SJSA1 (cell line): ENCODE results near the gene DIP2C. TPM values are rescaled to one million over a fixed set of nuclear protein-coding genes. Genes with fewer than 3 reads are reported as not detected.

Experiments
- DNase-seq, 2 experiments: peaks; one replicate each; pipeline ENCODE4 v3.0.0-alpha.2; 2015 to 2020; ENCODE audit warnings: low spot score in 2 of 2, low read depth in 1 of 2
- H3K27ac ChIP-seq: fragments of 250-450 bp; sonication (Bioruptor Pico); 2 replicates; pipeline ENCODE4 v1.5.1; 2020; ENCODE audit warnings: mild to moderate bottlenecking, moderate library complexity
- H3K27me3 ChIP-seq: fragments of 250-450 bp; sonication (Bioruptor Pico); replicated peaks from 2 replicates; pipeline ENCODE4 v1.5.1; 2020; ENCODE audit warnings: mild to moderate bottlenecking, moderate library complexity
- H3K36me3 ChIP-seq: fragments of 250-450 bp; sonication (Bioruptor Pico); 2 replicates; pipeline ENCODE4 v1.5.1; 2020; ENCODE audit warnings: mild to moderate bottlenecking
- H3K4me1 ChIP-seq: fragments of 250-450 bp; sonication (Bioruptor Pico); replicated peaks from 2 replicates; pipeline ENCODE4 v1.6.1; 2021; ENCODE audit warnings: mild to moderate bottlenecking
- H3K4me3 ChIP-seq: fragments of 250-450 bp; sonication (Bioruptor Pico); 2 replicates; pipeline ENCODE4 v1.5.1; 2020; ENCODE audit warnings: mild to moderate bottlenecking
- H3K9me3 ChIP-seq: fragments of 250-450 bp; sonication (Bioruptor Pico); replicated peaks from 2 replicates; pipeline ENCODE4 v1.5.1; 2020; ENCODE audit warnings: mild to moderate bottlenecking
- total RNA-seq: library from RNA; depleted of rRNA; stranded (reverse); fragments of >200 nt; shearing (Covaris generic); gene quantifications from 2 replicates; pipeline ENCODE4 v1.2.3, GENCODE V29; 2014

The DIP2C gene
- total RNA-seq, 1 experiment from 2014 or later, result 17.5 TPM

- Histone ChIP-seq H3K27ac (no peak overlapping the region), H3K27me3 (no peaks in the 10 kb centered on the region), H3K9me3 (no peaks in the 10 kb centered on the region), H3K4me1 (no peaks in the 10 kb centered on the region), H3K36me3 (peaks cover 63% of the 10 kb centered on the region), H3K4me3 (no peak overlapping the region)
- DNase-seq, result no peak
Observed at GRCh38 chr10:246431-246830, 443.0 kb downstream of the DIP2C start.

DNA sequence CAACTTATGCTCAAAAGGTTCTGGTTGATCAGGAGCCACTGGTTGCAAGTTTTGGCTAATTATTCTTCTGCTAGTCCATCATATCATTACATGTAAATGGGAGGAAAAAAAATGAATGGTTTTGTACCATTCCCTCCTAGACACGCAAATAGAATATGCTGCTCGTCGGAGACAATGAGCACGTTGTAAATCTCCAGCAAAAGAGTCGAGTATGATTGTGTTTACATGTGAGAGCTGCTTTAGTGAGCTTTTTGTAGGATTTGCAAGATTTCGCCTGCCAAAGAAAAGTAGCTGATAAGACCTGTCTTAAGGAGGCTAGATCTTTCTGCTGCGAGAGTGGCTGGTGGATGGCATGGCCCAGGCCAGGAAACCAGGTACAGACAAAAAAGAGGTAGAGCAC lies 445.2 kb downstream of the DIP2C start:
- Histone ChIP-seq H3K36me3 (peaks cover 65% of the 10 kb centered on the region), H3K9me3 (no peaks in the 10 kb centered on the region), H3K27ac (no peak overlapping the region), H3K27me3 (no peaks in the 10 kb centered on the region), H3K4me1 (no peaks in the 10 kb centered on the region), H3K4me3 (no peak overlapping the region)
- DNase-seq, result no peak

- Histone ChIP-seq H3K4me3 (no peak overlapping the region), H3K27ac (no peak overlapping the region), H3K27me3 (0 out of 2 replicates have a peak, but pooled peaks cover 2% of the 10 kb centered on the region), H3K4me1 (no peaks in the 10 kb centered on the region), H3K9me3 (no peaks in the 10 kb centered on the region), H3K36me3 (peaks cover 56% of the 10 kb centered on the region)
- no peak for DNase-seq
Observed at GRCh38 chr10:241966-242643, 447.4 kb downstream of the DIP2C start.

DNA sequence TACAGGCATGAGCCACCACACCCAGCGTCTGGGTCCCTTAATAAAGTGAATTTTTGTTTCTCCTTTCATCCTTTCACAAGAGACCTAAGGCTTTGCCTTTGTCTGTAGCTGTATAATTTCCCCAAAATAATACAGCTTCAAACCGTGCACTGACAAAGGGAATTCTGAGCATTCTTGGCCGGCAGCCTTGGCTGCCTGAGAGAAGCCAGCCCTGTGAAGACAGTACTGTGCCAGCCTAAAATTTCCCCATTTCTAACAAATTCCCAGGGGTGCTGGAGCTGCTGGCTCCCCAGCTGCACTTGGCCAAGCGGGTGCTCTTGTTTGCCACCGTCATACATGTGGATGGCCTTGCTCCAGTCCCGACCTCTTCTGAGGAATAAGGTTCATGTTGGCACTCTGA lies 448.0 kb downstream of the DIP2C start:
- no peak for DNase-seq
- peaks cover 53% of the 10 kb centered on the region for H3K36me3 ChIP-seq
- no peak overlapping the region for H3K4me3 ChIP-seq
- H3K9me3 ChIP-seq, result no peaks in the 10 kb centered on the region
- no peak overlapping the region for H3K27ac ChIP-seq
- H3K27me3 ChIP-seq, result 0 out of 2 replicates have a peak, but pooled peaks cover 2% of the 10 kb centered on the region
- no peaks in the 10 kb centered on the region for H3K4me1 ChIP-seq

DNA sequence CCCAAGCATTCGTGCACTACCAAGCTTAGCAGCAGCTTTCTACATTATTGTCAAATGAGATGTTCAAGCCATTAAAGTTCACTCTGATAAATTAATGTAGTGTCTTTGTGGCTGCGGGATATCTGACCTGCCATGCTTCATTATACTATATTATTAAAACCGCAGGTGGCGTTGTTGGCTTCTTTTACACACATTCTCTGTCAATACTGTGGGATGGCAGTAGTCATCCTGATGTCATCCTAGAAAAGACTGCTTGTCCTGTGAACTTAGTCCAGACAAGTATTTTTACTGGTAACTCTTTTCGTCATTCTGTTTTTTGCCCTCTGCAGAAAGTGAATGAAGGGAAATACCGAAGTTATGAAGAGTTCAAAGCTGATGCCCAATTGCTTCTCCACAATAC lies 450.4 kb downstream of the DIP2C start:
- no peak for DNase-seq
- Histone ChIP-seq H3K27me3 (0 out of 2 replicates have a peak, but pooled peaks cover 2% of the 10 kb centered on the region), H3K36me3 (peaks cover 44% of the 10 kb centered on the region), H3K4me3 (no peak overlapping the region), H3K9me3 (no peaks in the 10 kb centered on the region), H3K4me1 (no peaks in the 10 kb centered on the region), H3K27ac (no peak overlapping the region)

- Histone ChIP-seq H3K36me3 (peaks cover 24% of the 10 kb centered on the region), H3K4me1 (no peaks in the 10 kb centered on the region), H3K27me3 (0 out of 2 replicates have a peak, but pooled peaks cover 2% of the 10 kb centered on the region), H3K9me3 (no peaks in the 10 kb centered on the region), H3K4me3 (no peak overlapping the region), H3K27ac (no peak overlapping the region)
- no peak for DNase-seq
Observed at GRCh38 chr10:235915-236314, 453.6 kb downstream of the DIP2C start.

DNA sequence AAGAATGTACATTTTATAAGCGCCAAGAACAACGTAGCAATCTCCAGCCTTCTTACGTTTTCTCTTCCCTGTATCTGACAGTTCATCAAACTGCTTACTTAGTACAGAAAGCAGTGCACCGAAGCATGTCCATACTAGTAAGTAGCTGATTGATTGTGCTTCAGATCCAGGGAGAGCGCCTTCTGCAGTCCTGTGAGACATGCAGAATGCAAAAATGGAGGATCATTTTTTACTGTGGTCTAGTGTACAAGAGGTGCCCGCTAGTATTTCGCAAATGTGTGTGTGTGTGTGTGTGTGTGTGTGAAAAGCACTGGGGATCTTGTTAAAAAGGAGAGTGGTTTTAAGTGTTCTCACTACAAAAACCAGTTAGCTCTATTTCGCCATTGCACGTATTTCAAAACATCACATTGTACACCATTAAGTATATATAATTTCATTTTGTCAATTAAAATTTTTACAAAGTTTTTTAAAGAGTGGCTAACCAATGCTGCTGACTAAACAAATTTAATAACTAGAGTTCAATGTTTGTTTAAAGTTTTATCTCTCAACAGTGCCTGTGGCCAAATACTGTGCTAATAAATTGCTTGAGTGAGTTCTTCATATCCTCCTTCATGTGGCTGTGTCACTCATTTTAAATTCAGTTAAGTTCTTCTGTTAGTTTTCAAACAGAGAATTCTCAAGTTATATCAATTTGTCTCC lies 454.6 kb downstream of the DIP2C start:
- Histone ChIP-seq H3K4me3 (no peak overlapping the region), H3K27me3 (0 out of 2 replicates have a peak, but pooled peaks cover 2% of the 10 kb centered on the region), H3K9me3 (no peaks in the 10 kb centered on the region), H3K4me1 (no peaks in the 10 kb centered on the region), H3K27ac (no peak overlapping the region), H3K36me3 (peaks cover 21% of the 10 kb centered on the region)
- DNase-seq, result no peak

DNA sequence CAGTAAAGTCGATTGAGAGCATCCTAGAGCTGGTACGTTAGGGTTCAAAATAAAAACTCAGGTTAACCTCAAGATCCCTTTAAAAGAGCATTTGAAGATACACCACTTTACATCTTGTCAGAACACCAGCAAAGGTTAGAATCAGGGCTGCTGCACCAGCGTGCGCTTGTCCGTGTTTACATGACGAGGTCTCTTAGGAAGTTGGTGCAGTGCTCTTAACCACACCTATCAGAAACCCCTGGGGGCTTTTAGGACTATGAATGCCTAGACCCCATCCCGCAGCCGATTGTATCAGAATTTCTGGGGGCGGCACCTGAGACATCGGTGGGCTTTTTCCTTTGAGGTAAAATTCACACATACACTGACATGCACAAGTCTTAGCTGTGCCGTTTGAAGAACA lies 456.6 kb downstream of the DIP2C start:
- DNase-seq, result no peak
- no peaks in the 10 kb centered on the region for H3K9me3 ChIP-seq
- H3K27ac ChIP-seq, result no peak overlapping the region
- H3K36me3 ChIP-seq, result peaks cover 8% of the 10 kb centered on the region; the same call in 1 of the 2 replicates
- H3K27me3 ChIP-seq, result 0 out of 2 replicates have a peak, but pooled peaks cover 2% of the 10 kb centered on the region
- no peak overlapping the region for H3K4me3 ChIP-seq
- no peaks in the 10 kb centered on the region for H3K4me1 ChIP-seq

- Histone ChIP-seq H3K4me3 (no peak overlapping the region), H3K27me3 (no peaks in the 10 kb centered on the region), H3K36me3 (peaks cover 3% of the 10 kb centered on the region; the same call in 1 of the 2 replicates), H3K9me3 (no peaks in the 10 kb centered on the region), H3K27ac (no peak overlapping the region), H3K4me1 (no peaks in the 10 kb centered on the region)
- DNase-seq, result no peak
Observed at GRCh38 chr10:232061-232460, 457.4 kb downstream of the DIP2C start.

DNA sequence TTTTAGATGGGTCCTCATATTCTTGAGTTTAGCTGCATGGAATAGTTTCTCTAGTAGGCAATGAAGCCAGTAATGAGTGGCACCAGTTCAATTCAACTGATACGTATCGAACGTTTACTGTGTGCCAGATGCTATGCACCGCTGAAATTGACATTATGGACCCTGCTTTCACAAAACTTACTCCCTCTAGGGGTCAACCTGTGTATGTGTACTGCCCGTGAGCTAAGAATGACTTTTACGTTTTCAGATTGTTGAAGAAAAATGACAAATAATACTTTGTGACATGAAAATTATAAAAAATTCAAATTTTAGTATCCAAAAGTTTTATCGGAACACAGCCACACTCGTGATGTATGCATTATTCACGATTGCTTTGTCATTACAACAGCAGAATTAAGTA lies 458.7 kb downstream of the DIP2C start:
- H3K4me1 ChIP-seq, result no peaks in the 10 kb centered on the region
- no peak overlapping the region for H3K4me3 ChIP-seq
- peak in 1 of 2 experiments; percentile 16 for DNase-seq
- H3K36me3 ChIP-seq, result no peaks in the 10 kb centered on the region
- no peak overlapping the region for H3K27ac ChIP-seq
- H3K9me3 ChIP-seq, result no peaks in the 10 kb centered on the region
- no peaks in the 10 kb centered on the region for H3K27me3 ChIP-seq

DNA sequence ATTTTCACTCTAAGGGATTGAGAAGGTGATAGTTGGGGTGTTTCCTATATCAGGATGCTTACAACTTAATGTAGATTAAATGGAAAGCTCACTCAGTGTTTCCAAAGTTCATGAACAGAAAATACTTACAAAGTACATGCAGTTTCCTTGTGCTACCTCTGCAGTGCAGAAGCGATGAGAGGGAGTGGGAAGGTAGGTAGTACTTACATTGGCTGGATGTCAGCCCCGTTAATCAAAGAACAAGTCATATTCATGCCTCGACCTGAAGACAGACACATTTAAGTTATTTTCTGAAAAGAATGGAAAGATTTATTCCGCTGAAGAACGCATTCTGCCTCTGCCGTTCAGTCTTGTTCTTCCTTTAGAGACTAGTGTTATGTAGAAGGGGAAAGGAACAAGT lies 461.1 kb downstream of the DIP2C start:
- Histone ChIP-seq H3K36me3 (no peaks in the 10 kb centered on the region), H3K9me3 (no peaks in the 10 kb centered on the region), H3K27me3 (no peaks in the 10 kb centered on the region), H3K27ac (no peak overlapping the region), H3K4me3 (no peak overlapping the region), H3K4me1 (no peaks in the 10 kb centered on the region)
- DNase-seq, result no peak

DNA sequence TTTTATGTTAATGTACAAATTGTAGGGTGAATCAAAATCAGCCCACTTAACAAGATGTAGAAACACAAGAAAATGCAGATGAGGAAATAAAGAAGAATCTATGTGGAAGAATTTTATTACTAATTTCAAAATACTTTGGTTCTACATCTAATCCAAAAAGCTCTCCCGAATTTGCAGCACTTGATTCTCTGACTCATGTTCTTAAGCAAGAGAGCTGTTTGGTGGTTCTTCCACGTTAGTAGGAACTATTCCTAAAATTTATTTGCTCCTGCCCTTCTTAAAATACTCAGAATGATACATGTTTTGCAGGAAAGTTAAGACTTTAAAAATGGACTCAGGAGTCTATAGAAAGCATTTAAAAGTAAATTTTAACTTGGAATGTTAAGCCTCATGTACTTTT lies 462.5 kb downstream of the DIP2C start:
- no peak overlapping the region for H3K4me3 ChIP-seq

DNA sequence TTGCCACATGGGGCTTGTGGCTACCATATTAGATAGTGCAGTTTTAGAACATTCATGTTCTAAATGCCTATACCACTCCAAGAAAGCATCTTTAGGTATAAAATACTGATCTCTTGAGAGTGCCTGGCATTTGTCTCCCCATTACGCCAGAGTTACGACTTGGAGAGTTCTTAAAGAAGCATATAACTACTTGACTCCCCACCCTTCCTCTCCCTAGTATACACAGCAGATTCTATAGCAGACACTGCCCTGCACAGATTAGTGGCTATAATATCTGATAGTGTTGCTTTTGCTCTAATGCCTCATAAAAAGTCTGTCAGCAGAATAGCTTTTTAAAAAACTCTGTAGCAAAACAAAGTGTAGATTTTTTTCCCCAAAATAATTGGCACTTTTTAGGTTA lies 463.4 kb downstream of the DIP2C start:
- no peak overlapping the region for H3K27ac ChIP-seq
- H3K9me3 ChIP-seq, result no peaks in the 10 kb centered on the region
- H3K36me3 ChIP-seq, result no peaks in the 10 kb centered on the region
- no peak for DNase-seq
- no peak overlapping the region for H3K4me3 ChIP-seq
- H3K27me3 ChIP-seq, result no peaks in the 10 kb centered on the region
- no peaks in the 10 kb centered on the region for H3K4me1 ChIP-seq

More for the DNA sequence above, 462.5 kb downstream of the DIP2C start:
- no peaks in the 10 kb centered on the region for H3K4me1 ChIP-seq
- H3K36me3 ChIP-seq, result no peaks in the 10 kb centered on the region
- no peak for DNase-seq
- H3K27ac ChIP-seq, result no peak overlapping the region
- no peaks in the 10 kb centered on the region for H3K9me3 ChIP-seq
- no peaks in the 10 kb centered on the region for H3K27me3 ChIP-seq

GRCh38 chr10:224571-224970 lies 464.9 kb downstream of the DIP2C start:
- no peaks in the 10 kb centered on the region for H3K27me3 ChIP-seq
- no peak for DNase-seq
- H3K4me1 ChIP-seq, result no peaks in the 10 kb centered on the region; the same call in 1 of the 2 replicates
- no peak overlapping the region for H3K4me3 ChIP-seq
- H3K27ac ChIP-seq, result no peak overlapping the region
- H3K9me3 ChIP-seq, result no peaks in the 10 kb centered on the region
- no peaks in the 10 kb centered on the region; the same call in 1 of the 2 replicates for H3K36me3 ChIP-seq
